Right lobe of liver (tissue), 4 donors: Measurements from ENCODE around the gene AP4M1.

Source experiments
- CTCF ChIP-seq, 4 donors: fragments of 200-600 bp in 3 of 4; fragments of 450-650 bp in 1 of 4; IDR thresholded peaks; one replicate each; pipeline versions ENCODE4 v1.5.1 to v1.8.0; 2016 to 2022; ENCODE audit warnings: antibody characterized with exemption in 4 of 4, mild to moderate bottlenecking in 2 of 4
- POLR2A ChIP-seq: fragments of 450-650 bp; IDR thresholded peaks from one replicate; pipeline ENCODE4 v1.6.1; 2017; ENCODE audit warnings: antibody characterized with exemption, mild to moderate bottlenecking
- donor health status: DM: no; HTN: no; CAD: no.
- donor health status: DM: no; HTN: no; CAD: no.
- donor health status: DM: no; HTN: yes; CAD: no.

DNA sequence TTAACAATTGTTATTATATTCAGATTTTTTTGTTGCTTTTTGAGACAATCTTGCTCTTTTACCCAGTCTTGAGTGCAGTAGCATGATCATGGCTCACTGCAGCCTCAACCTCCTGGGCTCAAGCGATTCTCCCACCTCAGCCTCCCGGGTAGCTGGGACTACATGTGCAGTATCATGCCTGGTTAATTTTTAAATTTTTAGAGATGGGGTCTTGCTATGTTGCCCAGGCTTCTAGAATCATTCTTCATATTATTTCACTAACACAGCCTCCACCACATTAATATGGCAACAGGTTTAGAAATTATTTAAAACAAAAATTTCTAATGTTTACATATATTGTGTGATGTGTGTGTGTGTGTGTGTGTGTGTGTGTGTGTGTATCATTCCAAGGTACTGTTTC lies 45.8 kb downstream of the AP4M1 start:
- TF ChIP-seq CTCF (IDR thresholded peaks at IDR 0.05) = no peak
- no peak for TF ChIP-seq POLR2A
